A375 (cell line): ENCODE measurements around the gene TMEM253. TPM values are rescaled to one million over a fixed set of nuclear protein-coding genes. Genes with fewer than 3 reads are reported as not detected.

ENCODE experiments used
- small RNA-seq: library from RNA; depleted of rRNA; stranded (forward); fragments of <200 nt; gene quantifications from one replicate; pipeline ENCODE3, GENCODE V24; 2014
- total RNA-seq: library from RNA; depleted of rRNA; stranded (reverse); fragments of >200 nt; shearing (Covaris generic); gene quantifications from 2 replicates; pipeline ENCODE4 v1.2.3, GENCODE V29; 2014; rRNA removed

Gene TMEM253
- total RNA-seq = 0.53 TPM in 1 of 2 replicates, not detected in the other

GRCh38 chr14:21100931-21101330 is at the start of gene TMEM253:
TSS of gene TMEM253 (plus strand) at chr14:21101066. CDS start at chr14:21101344, 278 bp downstream.

DNA sequence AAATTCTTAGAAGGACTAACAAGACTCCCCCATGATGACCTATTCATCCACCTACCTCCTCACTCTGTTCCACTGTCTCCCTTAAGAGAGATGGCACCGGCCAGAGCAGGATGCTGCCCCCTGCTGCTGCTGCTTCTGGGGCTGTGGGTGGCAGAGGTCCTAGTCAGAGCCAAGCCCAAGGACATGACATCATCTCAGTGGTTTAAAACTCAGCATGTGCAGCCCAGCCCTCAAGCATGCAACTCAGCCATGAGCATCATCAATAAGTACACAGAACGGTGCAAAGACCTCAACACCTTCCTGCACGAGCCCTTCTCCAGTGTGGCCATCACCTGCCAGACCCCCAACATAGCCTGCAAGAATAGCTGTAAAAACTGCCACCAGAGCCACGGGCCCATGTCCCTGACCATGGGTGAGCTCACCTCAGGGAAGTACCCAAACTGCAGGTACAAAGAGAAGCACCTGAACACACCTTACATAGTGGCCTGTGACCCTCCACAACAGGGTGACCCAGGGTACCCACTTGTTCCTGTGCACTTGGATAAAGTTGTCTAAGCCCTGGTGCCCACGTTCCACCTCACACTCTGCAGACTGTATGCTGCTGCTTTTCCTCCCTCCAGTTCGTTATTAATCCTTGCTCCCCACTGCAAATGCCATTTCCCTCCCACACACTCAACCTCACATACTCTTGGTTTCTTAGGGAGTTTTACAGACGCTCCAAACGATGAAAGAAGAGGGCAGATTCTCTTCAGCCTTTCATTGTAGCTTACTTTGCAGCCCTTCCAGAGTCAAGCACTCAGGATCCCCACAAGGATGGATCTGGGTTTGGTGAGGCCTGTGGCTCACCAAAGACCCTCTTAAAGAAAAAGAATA is 42.8 kb upstream of the TMEM253 start, which contains the start of gene RNASE8:
TSS of gene RNASE8 (plus strand) at position 20 of the 873 bp plus-strand sequence. CDS start at position 91, 71 bp downstream.

GRCh38 chr14:21070083-21070609 is 30.7 kb upstream of the TMEM253 start, which contains the start of gene ARHGEF40:
TSS of gene ARHGEF40 (plus strand) at chr14:21070304. CDS start at chr14:21070397, 93 bp downstream.

GRCh38 chr14:21098076-21098891 is 2.6 kb upstream of the TMEM253 start, which contains the start of gene ZNF219:
TSS of gene ZNF219 (minus strand) at chr14:21098655. CDS start at chr14:21093591, 5,064 bp downstream.

Small RNA genes within 50 kb of the gene (small RNA-seq; reads per million reads assigned to genes)
- gene RNU6-252P = not detected

Other genes with a start within 250 kb of the TMEM253 start
- gene RNASE3, start 209.7 kb upstream of the TMEM253 start, total RNA-seq = not detected in 2 replicates
- gene RNASE2, start 145.6 kb upstream of the TMEM253 start, total RNA-seq = not detected in 2 replicates
- 77.0 and 88.5 TPM in 2 replicates for gene METTL17, start 111.1 kb upstream of the TMEM253 start, total RNA-seq
- not detected in 2 replicates for gene SLC39A2, start 101.8 kb upstream of the TMEM253 start, total RNA-seq
- 3.4 and 4.2 TPM in 2 replicates for gene NDRG2, start 76.0 kb upstream of the TMEM253 start, total RNA-seq
- not detected in 2 replicates for gene TPPP2, start 70.8 kb upstream of the TMEM253 start, total RNA-seq
- not detected in 2 replicates for gene RNASE13, start 66.3 kb upstream of the TMEM253 start, total RNA-seq
- gene RNASE7, start 58.7 kb upstream of the TMEM253 start, total RNA-seq = not detected in 2 replicates
- not detected in 2 replicates for gene RNASE8, start 43.2 kb upstream of the TMEM253 start, total RNA-seq
- 25.5 and 27.5 TPM in 2 replicates for gene ARHGEF40, start 30.8 kb upstream of the TMEM253 start, total RNA-seq
- gene ZNF219, start 2.4 kb upstream of the TMEM253 start, total RNA-seq = 4.4 and 7.0 TPM in 2 replicates
- gene OR5AU1, start 55.0 kb downstream of the TMEM253 start, total RNA-seq = not detected in 2 replicates
- gene HNRNPC, start 168.4 kb downstream of the TMEM253 start, total RNA-seq = 780 and 859 TPM in 2 replicates
- gene RPGRIP1, start 179.0 kb downstream of the TMEM253 start, total RNA-seq = not detected in 2 replicates